HG03342 (cell line): ENCODE data around the gene ZMYND11.
"Not testable (repeated sequence)": the region's sequence is repeated elsewhere in the genome, so short reads cannot be mapped to it uniquely, and the experiment has no call there.

ENCODE experiments used
- ATAC-seq: cut with Tn5 transposase; IDR thresholded peaks from one replicate; pipeline ENCODE4 v1.9.1; 2021; ENCODE audit warnings: mild to moderate bottlenecking, moderate library complexity; ENCODE audit not compliant: unreplicated experiment

The ZMYND11 gene

GRCh38 chr10:132946-133898, 2.0 kb upstream of the ZMYND11 start:
- ATAC-seq: no peak

- peak; percentile 45 for ATAC-seq
Measured at GRCh38 chr10:134247-135131, 766 bp upstream of the ZMYND11 start.

- peak; percentile 31 for ATAC-seq
Measured at GRCh38 chr10:135601-136464, 578 bp downstream of the ZMYND11 start.

GRCh38 chr10:136465-136762, 1.2 kb downstream of the ZMYND11 start:
- ATAC-seq: no peak

- ATAC-seq: peak; percentile 34
Measured at GRCh38 chr10:137031-137430, 1.8 kb downstream of the ZMYND11 start.

GRCh38 chr10:137606-138005, 2.4 kb downstream of the ZMYND11 start:
- ATAC-seq: no peak

- ATAC-seq: no peak
Measured at GRCh38 chr10:142371-142770, 7.1 kb downstream of the ZMYND11 start.

GRCh38 chr10:152915-153314, 17.7 kb downstream of the ZMYND11 start:
- ATAC-seq: no peak

- ATAC-seq: no peak
Measured at GRCh38 chr10:154348-154747, 19.1 kb downstream of the ZMYND11 start.

GRCh38 chr10:167383-167782, 32.1 kb downstream of the ZMYND11 start:
- ATAC-seq: no peak

- no peak for ATAC-seq
Measured at GRCh38 chr10:173741-174140, 38.5 kb downstream of the ZMYND11 start.

GRCh38 chr10:176677-177076, 41.4 kb downstream of the ZMYND11 start:
- no peak for ATAC-seq

GRCh38 chr10:178208-178607, 43.0 kb downstream of the ZMYND11 start:
- no peak for ATAC-seq

- no peak for ATAC-seq
Measured at GRCh38 chr10:178723-179122, 43.5 kb downstream of the ZMYND11 start.

GRCh38 chr10:182441-183201, 47.4 kb downstream of the ZMYND11 start:
- no peak for ATAC-seq

GRCh38 chr10:184174-184573, 48.9 kb downstream of the ZMYND11 start:
- ATAC-seq: no peak

GRCh38 chr10:184911-185310, 49.7 kb downstream of the ZMYND11 start:
- no peak for ATAC-seq

GRCh38 chr10:185571-185970, 50.3 kb downstream of the ZMYND11 start:
- not testable (repeated sequence) for ATAC-seq

- no peak for ATAC-seq
Measured at GRCh38 chr10:186911-187310, 51.7 kb downstream of the ZMYND11 start.

- no peak for ATAC-seq
Measured at GRCh38 chr10:188546-188945, 53.3 kb downstream of the ZMYND11 start.
